NCI-H446 treated with DMSO at 0.1 percent for 48 hours (cell line): ENCODE data around the gene PAK2.
"Not testable (repeated sequence)": the region's sequence is repeated elsewhere in the genome, so short reads cannot be mapped to it uniquely, and the experiment has no call there.

Source experiments
- DNase-seq: peaks from one replicate; lab custom pipeline; 2025; lab: John Stamatoyannopoulos, UW

The PAK2 gene

DNA sequence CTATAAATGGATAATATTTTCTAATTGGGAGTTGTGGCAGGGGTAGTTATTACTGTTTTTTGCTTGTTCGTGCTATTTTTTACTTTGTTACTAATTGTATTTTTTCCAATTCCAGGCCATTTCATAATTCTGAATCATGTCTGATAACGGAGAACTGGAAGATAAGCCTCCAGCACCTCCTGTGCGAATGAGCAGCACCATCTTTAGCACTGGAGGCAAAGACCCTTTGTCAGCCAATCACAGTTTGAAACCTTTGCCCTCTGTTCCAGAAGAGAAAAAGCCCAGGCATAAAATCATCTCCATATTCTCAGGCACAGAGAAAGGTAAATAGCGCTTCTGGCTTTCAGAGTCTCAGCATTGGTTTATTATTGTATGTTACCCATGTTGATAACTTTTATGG is 42.9 kb downstream of the PAK2 start:
- DNase-seq: no peak

DNA sequence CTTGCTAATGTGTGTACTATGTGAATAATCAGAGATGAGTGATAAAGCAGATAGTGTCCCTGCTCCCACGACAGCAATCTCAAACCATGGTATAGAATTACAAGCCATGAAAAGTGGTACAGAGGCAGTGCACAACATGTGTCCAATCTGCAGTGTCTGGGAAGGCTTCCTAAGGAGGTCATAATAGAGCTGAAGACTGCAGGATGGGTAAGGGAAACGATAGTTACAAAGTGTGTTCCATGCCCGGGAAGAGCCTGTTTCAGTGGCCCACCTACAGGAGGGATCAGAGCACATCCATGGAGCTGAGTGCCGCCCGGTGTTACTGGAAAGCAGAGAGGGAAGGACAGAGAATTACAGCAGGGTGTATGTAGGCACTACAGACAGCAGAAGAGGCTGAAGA is 48.9 kb downstream of the PAK2 start:
- DNase-seq: no peak

DNA sequence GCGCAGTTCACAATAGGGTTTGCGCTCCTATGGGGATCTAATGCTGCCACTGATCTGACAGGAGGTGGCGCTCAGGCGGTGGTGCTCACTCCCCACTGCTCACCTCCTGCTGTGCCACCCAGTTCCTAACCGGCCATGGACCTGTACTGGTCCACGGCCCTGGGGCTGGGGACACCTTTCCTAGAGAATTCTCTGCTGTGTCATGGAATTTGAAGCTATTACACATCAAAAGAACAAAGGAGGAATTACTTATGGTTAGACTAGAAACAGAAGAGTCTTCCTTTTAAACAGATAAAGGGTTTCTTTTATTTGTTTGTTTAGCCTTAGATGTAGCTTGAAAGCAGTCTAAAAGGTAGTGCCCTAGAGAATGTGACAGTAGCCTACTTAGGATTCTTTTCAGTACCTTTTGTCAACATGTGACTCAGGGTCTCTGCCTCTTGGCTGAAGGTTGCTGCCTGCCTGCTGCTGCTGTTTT is 50.3 kb downstream of the PAK2 start:
- DNase-seq: no peak

DNA sequence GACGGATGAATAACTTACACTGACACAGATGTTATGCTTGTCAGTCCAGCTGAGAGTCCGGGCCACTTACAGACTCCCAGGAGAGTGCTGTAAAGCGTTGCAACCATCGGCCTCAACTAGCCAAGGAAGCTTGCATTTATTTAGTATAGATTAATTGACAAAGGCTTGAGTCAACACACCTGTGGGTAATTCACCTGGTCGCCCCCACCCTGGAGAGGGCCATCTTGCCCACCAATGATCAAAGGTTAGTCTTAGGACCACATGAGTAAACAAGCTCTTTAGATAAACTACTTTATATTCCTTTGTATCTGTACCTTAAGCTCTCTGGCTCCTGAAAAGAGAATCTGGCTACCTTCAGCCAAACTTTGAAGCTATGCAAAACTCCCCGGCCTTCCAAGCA is 51.0 kb downstream of the PAK2 start:
- DNase-seq: no peak

DNA sequence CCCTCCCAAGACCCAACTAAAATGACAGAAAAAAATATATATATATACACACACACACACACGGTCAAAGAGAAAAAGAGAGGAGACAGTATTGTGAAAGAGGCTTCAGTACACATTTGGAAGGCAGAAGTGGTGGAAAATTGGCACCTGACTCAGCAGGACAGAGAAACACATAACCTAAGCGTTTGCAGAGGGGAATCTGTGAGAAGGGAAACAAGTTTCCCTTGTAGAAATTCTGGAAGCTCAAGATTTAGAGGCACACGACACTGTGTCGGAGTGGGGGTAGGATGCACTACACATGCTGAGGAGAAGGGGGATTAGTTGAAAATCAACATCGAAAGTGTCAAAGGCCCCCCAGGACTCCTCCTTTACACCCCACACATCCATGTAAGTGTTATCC is 53.1 kb downstream of the PAK2 start:
- DNase-seq: no peak

DNA sequence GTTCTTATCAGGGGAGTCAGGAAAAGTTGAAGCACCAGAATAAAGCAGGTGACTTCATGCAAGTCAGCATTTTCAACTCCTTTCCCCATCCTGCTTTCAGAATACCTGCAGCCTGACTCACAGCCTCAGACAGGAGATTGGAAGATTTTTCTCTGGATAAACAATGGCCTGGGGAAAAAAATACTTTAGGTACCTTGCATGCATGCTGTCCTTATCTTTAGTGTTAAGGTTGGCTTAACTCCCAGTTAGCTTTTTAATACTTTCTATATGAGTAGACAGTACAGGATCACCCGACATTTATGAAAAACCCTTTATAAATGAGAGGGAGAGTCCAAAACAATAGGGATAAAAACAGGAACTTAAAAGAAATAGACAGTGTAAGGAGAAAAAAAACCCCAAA is 53.6 kb downstream of the PAK2 start:
- DNase-seq: no peak

DNA sequence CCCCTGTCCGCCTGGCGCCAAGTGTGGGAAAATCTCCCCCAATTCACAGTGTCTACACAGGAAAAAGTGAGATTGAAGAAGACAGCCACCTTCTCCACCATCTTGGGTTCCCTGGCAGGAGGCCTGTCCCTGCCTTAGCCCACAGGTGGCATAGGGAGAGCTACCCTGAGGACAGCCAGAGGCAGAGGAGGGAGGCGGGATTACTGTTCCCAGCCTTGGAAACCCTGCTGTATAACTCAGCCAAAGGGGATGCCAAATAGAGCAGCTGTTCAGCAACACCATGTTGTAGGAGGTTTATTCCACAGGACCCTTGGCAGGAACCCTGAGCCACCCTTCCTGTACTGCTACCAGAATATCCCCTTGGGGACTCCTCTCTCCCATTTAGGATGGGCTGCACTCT is 54.8 kb downstream of the PAK2 start:
- no peak for DNase-seq

DNA sequence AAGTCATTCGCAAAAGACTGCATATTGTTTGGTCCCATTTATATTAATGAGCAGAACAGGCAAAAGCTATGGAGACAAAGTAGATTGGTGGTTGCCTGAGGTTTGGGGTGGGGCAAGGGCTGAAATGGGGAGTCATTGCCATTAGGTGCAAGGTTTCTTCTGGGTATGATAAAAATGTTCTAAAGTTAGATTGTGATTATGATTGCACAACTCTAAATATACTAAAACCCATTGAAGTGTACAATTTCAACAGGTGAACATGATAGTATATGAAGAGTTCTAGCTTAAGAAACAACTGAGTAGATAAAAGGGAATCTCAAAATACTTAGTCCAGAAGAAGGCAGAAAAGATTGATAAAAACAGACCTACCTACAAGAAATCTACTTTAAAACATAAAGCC is 56.7 kb downstream of the PAK2 start:
- no peak for DNase-seq

DNA sequence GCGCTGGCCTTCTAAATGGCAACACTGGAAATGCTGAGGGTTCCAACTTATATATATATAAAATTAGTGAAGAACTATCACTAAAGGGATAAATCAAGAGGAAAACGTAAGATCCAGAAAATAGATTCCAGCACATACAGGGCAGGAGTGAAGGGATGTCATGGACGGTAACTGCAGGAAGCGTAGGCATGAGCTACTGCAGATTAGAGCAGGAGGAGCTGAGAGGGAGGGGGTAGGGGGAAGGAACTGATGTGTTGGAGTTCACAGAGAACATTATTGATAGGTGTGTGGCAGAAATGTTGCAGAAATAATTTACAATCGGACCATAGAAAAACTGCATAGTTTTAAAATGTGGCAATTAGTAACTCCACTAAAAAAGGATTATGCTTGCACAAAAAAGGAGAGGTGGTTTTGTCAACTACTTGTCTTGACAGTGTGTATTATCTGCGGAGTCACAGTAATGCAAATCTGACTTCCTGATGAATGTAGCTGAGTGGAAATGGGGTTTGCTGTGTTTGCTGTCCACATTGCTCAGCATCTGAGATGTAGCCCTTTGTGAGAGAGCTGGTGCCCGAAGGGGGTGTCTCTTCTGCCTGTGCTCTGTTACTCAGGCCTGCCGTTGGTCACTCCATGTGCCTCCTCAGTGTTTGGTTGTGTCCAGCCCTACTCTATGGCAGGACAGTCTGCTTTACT is 61.2 kb downstream of the PAK2 start:
- DNase-seq: no peak

DNA sequence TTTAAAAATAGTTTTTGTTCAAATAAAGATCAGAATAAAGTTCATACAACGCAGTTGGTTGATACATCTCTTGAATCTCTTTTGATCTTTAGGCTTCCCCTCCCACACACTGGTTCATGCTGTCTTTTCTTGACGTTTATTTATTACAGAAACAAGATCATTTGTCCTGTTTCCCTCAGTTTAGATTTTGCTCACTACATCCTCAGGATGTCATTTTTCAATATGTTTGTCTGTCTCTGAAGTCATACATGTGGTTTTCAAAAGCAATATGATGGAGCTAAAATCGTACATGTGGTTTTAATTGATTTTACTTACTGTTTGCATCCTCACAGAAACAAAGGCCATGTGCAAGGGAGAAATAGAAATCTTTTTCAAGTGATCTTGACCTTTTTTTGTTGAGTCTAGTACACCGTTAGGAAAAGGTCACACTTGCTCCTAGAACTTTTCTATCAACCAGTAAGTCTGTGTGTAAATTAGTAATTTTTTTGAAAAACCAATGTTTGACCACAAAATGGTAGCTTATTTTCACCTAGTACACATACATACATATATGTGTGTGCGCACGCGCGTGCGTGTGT is 64.3 kb downstream of the PAK2 start:
- no peak for DNase-seq

DNA sequence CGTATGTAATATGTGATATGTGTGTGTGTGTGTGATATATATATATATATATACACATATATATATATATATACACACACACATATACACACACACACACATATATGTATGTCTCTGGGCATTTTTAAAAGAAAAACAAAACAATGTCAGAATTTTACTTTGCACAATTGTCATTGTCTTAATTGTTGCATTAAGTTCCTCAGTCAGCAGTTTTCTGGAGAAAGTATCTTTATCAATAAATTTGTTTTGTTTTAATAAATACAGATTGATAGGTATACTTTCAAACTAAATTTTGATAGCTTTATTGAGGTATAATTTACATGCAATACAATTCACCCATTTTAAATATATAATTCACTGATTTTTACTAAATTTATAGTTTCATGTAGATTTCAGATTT is 65.1 kb downstream of the PAK2 start:
- DNase-seq: no peak

DNA sequence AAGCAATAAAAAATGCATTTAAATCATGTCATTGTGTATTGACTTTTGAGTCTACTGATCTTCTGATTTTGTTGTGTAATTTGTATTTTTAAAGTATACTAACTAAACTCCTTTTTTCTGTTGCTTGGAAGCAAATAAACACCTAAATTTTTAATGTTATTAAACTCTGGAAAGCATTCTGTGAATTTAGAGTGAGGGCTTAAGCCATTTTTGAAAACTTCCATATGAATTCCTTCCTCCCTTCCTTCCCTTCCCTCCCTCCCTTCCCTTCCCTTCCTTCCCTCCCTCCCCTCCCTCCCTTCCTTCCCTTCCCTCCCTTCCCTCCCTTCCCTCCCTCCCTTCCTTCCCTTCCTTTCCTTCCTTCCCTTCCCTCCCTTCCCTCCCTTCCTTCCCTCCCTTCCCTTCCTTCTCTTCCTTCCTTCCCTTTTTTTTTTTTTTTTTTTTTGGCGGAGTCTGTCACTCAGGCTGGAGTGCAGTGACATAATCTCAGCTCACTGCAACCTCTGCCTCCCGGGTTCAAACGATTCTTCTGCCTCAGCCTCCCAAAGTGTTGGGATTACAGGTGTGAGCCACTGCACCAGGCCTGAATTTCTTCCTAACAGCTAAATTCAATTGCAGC is 71.4 kb downstream of the PAK2 start:
- no peak for DNase-seq

DNA sequence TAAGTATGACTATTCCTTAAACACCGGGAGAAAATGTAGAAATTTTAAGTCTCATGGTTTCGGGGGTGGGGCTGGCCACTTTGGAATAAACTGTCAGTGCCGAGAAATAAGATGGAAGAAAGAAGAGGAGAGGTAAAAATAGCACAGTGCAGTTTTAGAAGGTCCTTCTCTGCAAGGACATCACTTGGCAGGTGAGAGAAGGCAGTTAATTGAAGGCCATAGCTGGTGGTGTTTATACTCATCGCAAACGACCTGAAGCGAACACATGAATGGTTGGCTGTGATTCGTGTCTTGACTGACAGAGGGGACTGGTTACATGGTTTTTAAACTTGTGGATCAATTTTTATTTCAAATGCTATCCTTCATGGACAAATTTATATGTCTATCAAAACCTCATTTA is 73.2 kb downstream of the PAK2 start:
- no peak for DNase-seq

DNA sequence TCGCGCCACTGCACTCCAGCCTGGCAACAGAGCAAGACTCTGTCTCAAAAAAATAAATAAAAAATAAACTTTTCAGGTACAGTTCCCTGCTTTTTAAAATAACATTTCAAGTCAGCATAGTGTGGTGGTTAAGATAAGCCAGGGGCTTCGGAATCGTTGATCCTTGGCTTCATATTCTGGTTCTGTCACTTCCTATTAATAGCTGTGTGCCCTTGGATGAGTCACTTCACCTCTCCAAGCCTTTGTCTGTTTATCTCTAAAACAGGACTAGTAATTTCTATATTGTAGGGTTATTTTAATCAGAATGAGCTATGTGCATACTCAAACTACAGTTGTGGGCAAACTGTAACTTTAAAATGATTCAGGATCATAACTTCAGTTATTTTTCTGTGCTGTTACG is 74.2 kb downstream of the PAK2 start:
- DNase-seq: no peak

DNA sequence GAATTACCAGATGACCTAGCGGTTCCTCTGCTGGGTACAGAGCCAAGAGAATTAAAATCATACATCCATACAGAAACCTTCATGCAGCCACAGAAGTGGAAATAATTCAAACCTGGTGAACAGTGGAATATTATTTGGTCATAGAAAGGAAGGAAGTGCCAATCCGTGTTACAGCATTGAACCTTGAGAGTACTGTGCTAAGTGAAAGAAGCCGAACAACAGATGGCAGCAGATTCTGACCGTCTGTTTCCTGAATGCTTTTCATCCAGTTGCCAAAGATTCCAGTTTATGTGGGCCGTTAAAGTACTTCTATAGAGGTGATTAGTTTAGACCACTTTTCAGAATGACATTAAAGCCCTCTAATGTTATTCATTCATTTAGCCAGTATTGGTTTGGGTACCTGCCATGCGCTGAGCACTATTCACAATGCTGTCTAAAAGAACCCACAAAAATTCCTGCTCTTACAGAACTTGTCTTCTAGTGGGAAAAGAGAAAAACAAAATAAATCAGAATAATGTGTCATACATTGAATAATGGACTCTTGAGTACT is 82.2 kb downstream of the PAK2 start:
- DNase-seq: no peak

DNA sequence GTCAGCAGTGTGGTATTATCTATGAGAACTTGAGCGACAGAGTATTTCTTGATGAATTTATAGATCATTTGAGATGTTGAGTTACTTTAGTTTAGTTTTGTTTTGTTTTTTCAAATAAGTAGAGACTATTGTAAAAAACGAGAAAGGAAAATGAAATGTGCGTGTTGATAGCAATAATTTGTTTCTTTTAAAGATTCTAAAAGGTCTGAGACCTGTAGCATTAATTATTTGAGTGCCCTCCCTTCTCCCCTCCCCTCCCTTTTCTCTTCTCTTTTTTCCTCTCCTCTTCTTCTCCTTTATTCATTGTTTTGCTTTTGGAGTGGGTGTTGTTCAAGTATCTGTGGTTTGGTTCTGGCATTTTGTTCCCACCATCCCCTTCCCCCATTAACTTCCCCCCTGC is 90.0 kb downstream of the PAK2 start:
- DNase-seq: not testable (repeated sequence)

DNA sequence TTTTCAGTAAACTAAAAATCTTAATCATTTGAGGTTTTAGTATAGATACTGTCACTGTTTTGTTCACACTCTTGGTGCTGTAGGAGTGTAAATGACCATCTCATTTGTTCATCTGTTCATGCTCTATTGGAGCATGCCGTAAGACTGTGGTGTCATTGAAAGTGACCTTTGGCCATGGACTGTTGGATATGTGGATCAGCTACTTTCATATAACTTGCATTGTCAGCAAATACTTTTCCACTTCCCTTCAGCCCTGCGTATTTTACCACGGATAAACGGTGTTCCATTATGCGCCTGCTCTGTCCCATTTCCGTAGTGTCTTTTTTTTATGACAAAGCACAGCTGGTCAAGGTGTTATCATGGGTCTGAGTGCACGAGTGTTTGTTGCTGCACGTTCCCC is 95.4 kb downstream of the PAK2 start:
- DNase-seq: no peak

DNA sequence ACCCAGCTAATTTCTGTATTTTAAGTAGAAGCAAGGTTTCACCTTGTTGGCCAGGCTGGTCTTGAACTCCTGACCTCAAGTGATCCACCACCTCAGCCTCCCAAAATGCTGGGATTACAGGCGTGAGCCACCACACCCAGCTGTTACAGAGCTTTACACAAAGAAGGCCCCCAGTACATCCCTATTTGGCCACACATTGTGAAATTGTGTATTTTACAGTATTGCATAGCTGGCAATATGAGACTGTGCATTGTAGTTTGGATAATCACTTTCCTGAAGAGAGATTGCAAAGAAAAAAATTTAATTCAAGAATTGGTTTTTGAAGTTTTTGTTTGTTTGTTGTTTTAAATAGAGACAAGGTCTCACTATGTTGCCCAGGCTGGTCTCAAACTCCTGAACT is 97.0 kb downstream of the PAK2 start:
- not testable (repeated sequence) for DNase-seq

DNA sequence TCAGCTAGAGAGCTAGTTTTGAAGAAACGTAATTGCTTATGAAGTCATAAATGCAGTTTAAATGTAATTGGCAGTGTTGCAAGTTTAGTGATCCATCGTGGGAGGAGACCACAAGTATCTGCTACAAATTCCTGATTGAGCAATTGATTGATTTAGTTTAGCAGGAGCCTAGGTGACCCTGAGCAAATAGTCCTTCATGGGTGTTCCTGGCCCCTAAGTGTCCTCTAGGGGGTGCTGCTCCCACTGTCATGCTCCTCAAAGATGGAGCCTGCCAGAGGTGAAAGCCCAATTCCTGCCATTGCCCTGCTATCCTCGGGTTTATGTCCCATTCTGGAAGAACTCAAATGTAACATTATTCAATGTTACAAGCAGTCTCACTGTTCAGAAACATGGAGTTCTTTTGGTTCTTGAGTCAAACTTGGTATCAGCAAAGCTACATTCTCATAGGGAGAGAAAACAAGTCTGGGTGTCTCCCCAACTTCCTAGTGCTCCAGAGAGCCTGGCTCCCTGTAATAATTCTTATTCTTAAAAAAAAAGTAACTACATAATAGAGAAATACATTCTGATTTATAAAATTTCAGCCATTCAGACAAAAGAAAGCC is 98.3 kb downstream of the PAK2 start:
- DNase-seq: peak; percentile 4

DNA sequence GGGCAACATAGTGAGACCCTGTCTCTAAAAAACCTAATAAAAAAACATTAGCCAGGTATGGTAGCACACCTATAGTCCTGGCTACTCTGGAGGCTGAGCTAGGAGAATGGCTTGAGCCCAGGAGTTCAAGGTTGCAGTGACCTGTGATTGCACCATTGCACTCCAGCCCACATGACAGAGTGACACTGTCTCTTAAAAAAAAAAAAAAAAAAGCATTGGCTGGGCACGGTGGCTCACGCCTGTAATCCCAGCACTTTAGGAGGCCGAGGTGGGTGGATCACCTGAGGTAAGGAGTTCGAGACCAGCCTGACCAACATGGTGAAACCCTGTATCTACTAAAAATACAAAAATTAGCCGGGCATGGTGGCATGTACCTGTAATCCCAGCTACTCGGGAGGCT is 99.7 kb downstream of the PAK2 start:
- not testable (repeated sequence) for DNase-seq

DNA sequence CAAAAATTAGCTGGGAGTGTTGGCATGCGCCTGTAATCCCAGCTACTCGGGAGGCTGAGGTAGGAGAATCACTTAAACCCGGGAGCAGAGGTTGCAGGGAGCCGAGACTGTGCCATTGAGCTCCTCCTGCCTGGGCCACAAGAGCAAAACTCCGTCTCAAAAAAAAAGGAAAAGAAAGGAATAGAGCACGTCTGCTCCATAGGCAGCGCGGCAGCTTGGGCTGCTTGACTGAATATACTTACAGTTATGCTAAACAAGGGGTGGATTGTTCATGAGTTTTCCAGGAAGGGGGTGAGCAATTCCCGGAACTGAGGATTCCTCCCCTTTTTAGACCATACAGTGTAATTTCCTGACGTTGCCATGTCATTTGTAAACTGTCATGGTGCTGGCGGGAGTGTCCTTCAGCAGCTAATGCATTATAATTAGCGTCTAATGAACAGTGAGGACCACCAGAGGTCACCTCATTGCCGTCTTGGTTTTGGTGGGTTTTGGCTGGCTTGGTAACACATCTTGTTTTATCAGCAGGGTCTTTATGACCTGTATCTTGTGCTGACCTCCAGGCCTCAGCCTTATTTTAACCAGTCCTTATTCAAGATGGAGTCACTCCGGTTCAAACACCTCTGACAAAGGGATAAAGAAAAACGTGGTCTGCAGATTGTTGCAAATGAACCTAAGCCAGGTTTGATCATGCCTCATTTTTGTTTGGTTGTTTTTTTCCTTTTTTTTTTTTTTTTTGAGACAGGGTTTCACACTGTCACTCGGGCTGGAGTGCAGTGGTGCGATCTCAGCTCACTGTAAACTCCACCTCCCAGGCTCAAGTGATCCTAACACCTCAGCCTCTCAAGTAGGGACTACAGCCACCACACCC is 103.1 kb downstream of the PAK2 start:
- no peak for DNase-seq
